ENCODE measurements around the gene BCAS3. TPM values are rescaled to one million over a fixed set of nuclear protein-coding genes. Genes with fewer than 3 reads are reported as not detected.

BCAS3 gene
- total RNA-seq, 2 experiments from 2014 or later: 5.1 to 6.9 TPM

GRCh38 chr17:60819447-60820130 lies 141.9 kb downstream of the BCAS3 start:
- ChIA-PET CTCF (no interaction called here), POLR2A (no interaction called here)
- DNase-seq: no peak
- TF ChIP-seq, protein P1, sequence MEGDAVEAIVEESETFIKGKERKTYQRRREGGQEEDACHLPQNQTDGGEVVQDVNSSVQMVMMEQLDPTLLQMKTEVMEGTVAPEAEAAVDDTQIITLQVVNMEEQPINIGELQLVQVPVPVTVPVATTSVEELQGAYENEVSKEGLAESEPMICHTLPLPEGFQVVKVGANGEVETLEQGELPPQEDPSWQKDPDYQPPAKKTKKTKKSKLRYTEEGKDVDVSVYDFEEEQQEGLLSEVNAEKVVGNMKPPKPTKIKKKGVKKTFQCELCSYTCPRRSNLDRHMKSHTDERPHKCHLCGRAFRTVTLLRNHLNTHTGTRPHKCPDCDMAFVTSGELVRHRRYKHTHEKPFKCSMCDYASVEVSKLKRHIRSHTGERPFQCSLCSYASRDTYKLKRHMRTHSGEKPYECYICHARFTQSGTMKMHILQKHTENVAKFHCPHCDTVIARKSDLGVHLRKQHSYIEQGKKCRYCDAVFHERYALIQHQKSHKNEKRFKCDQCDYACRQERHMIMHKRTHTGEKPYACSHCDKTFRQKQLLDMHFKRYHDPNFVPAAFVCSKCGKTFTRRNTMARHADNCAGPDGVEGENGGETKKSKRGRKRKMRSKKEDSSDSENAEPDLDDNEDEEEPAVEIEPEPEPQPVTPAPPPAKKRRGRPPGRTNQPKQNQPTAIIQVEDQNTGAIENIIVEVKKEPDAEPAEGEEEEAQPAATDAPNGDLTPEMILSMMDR (IDR thresholded peaks at IDR 0.05): no peak
- no peaks in the 10 kb centered on the region for H3K27me3 Mint-ChIP-seq
- no peaks in the 10 kb centered on the region for H3K4me1 Mint-ChIP-seq (ENCODE audit: low read depth)
- H3K27ac Mint-ChIP-seq: no peak overlapping the region
- intact Hi-C loops (cut with micrococcal nuclease): no loop called here
- H3K4me3 Mint-ChIP-seq: no peak overlapping the region
- H3K9me3 Mint-ChIP-seq: no peaks in the 10 kb centered on the region
- ATAC-seq: no peak
- H3K36me3 Mint-ChIP-seq (ENCODE audit: low read depth): no peaks in the 10 kb centered on the region

DNA sequence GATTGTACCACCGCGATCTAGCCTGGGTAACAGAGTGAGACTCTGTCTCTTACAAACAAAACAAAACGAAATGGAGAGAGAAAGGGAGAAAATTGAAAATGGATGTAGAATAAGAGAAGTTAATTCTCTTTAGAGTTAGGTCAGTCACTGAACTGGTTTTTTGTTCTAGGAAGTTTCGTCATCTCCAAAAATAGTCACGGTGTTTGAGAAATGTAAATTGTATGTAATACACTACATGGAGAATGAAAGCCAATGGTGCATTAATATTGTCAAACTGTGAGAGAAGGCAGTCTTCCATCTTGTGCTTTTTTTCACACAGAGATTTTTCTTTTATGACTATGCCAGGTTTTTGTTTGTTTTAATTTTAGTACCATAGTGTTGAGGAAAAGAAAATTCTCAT lies 145.9 kb downstream of the BCAS3 start:
- ATAC-seq (no peak), DNase-seq (no peak)
- Mint-ChIP-seq H3K9me3 (no peaks in the 10 kb centered on the region), H3K27me3 (no peaks in the 10 kb centered on the region), H3K4me1 (ENCODE audit: low read depth) (no peaks in the 10 kb centered on the region), H3K27ac (no peak overlapping the region), H3K36me3 (ENCODE audit: low read depth) (no peaks in the 10 kb centered on the region), H3K4me3 (no peak overlapping the region)
- TF ChIP-seq, protein P1 (IDR thresholded peaks at IDR 0.05): no peak
- ChIA-PET CTCF (no interaction called here), POLR2A (no interaction called here)
- intact Hi-C loops (cut with micrococcal nuclease): no loop called here

- Mint-ChIP-seq H3K36me3 (ENCODE audit: low read depth) (no peaks in the 10 kb centered on the region), H3K9me3 (no peaks in the 10 kb centered on the region), H3K27ac (no peak overlapping the region), H3K4me1 (ENCODE audit: low read depth) (no peaks in the 10 kb centered on the region), H3K4me3 (no peak overlapping the region), H3K27me3 (no peaks in the 10 kb centered on the region)
- ChIA-PET CTCF (interaction anchor here (0.9 kb wide), 1 partner anchor 104 kb away, joined by 3 read pairs; no protein-coding TSS in a partner anchor), POLR2A (no interaction called here)
- ATAC-seq: no peak
- TF ChIP-seq, protein P1 (IDR thresholded peaks at IDR 0.05): no peak
- DNase-seq: no peak
- intact Hi-C loops (cut with micrococcal nuclease): no loop called here
Measured at GRCh38 chr17:60825351-60825750, 147.7 kb downstream of the BCAS3 start.

GRCh38 chr17:60827943-60828342 lies 150.3 kb downstream of the BCAS3 start:
- intact Hi-C loops (cut with micrococcal nuclease): no loop called here
- TF ChIP-seq, protein P1 (IDR thresholded peaks at IDR 0.05): no peak
- ATAC-seq (no peak), DNase-seq (no peak)
- CTCF ChIA-PET: no interaction called here
- H3K36me3 Mint-ChIP-seq (ENCODE audit: low read depth): no peaks in the 10 kb centered on the region
- H3K4me1 Mint-ChIP-seq (ENCODE audit: low read depth): peaks cover 9% of the 10 kb centered on the region
- POLR2A ChIA-PET: no interaction called here
- no peaks in the 10 kb centered on the region for H3K9me3 Mint-ChIP-seq
- no peak overlapping the region for H3K4me3 Mint-ChIP-seq
- H3K27ac Mint-ChIP-seq: no peak overlapping the region
- H3K27me3 Mint-ChIP-seq: no peaks in the 10 kb centered on the region

DNA sequence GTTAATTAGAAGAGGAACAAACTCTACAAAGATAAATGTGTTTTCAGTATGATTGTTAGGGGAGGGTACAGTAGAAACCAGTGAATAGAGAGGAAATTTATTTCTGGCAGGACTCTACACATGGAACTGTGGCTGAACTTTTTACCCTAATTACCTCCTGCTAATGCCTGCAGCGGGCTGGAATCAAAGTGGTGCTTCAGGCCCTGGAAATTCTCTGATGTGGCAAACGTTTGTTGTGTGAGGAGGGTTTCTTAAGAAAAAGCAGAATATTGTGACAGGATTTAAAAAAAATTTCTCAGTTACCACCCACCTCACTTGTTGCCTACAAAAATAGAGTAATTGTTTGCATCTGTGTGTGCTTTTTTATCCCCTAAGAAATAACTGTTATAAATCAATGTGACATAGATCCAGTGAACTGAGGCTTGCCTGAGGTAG lies 154.5 kb downstream of the BCAS3 start:
- intact Hi-C loops (cut with micrococcal nuclease): no loop called here
- TF ChIP-seq, protein P1 (IDR thresholded peaks at IDR 0.05): no peak
- Mint-ChIP-seq H3K27ac (no peak overlapping the region), H3K4me3 (no peak overlapping the region), H3K36me3 (ENCODE audit: low read depth) (no peaks in the 10 kb centered on the region), H3K4me1 (ENCODE audit: low read depth) (peaks cover 9% of the 10 kb centered on the region), H3K9me3 (no peaks in the 10 kb centered on the region), H3K27me3 (no peaks in the 10 kb centered on the region)
- ChIA-PET POLR2A (no interaction called here), CTCF (no interaction called here)
- DNase-seq (no peak), ATAC-seq (no peak)

All from activated CD8-positive, alpha-beta T cell treated with anti-CD3 and anti-CD28 coated beads for 36 hours (primary cell).